Activated CD8-positive, alpha-beta T cell treated with anti-CD3 and anti-CD28 coated beads for 36 hours (primary cell): Measurements from ENCODE around the gene LYSMD4. TPM values are rescaled to one million over a fixed set of nuclear protein-coding genes. Genes with fewer than 3 reads are reported as not detected.

ENCODE experiments used
- ATAC-seq: fragments of 200-7000 bp; cut with Tn5 transposase; one replicate; pipeline ENCODE4 v1.10.0; 2021; ENCODE audit warnings: mild to moderate bottlenecking, moderate library complexity
- CTCF ChIA-PET: fragments of 350-600 bp; sonication (Branson Sonifier 250); formaldehyde crosslinking; loops from one replicate; lab custom pipeline; 2021; ENCODE audit warnings: antibody characterized with exemption; lab: Charles Lee
- POLR2A ChIA-PET: fragments of 350-600 bp; sonication (Branson Sonifier 250); formaldehyde crosslinking; loops from one replicate; lab custom pipeline; 2021; ENCODE audit warnings: antibody characterized with exemption; lab: Charles Lee
- DNase-seq: peaks from one replicate; pipeline ENCODE4 v3.0.0-alpha.2; 2020
- H3K27ac Mint-ChIP-seq: one replicate; pipeline ENCODE4 v1.8.0; 2021; ENCODE audit warnings: mild to moderate bottlenecking, mixed read lengths
- H3K27me3 Mint-ChIP-seq: one replicate; pipeline ENCODE4 v1.8.0; 2021; ENCODE audit warnings: mixed read lengths
- H3K36me3 Mint-ChIP-seq: one replicate; pipeline ENCODE4 v1.8.0; 2021; ENCODE audit warnings: low read depth, mixed read lengths
- H3K4me1 Mint-ChIP-seq: one replicate; pipeline ENCODE4 v1.8.0; 2021; ENCODE audit warnings: low read depth, mixed read lengths
- H3K4me3 Mint-ChIP-seq: one replicate; pipeline ENCODE4 v1.8.0; 2021; ENCODE audit warnings: mild to moderate bottlenecking, moderate library complexity, mixed read lengths
- H3K9me3 Mint-ChIP-seq: one replicate; pipeline ENCODE4 v1.8.0; 2021; ENCODE audit warnings: mixed read lengths
- intact Hi-C: fragments of 100-400 bp; cut with micrococcal nuclease; formaldehyde crosslinking; loops from one replicate; pipeline ENCODE4 v1.10.0; 2022
- total RNA-seq, 2 experiments: library from RNA; stranded (reverse); gene quantifications; one replicate each; pipeline ENCODE4 v1.2.3, GENCODE V29; 2021
- TF ChIP-seq, protein P1 (sequence below): fragments of 200-600 bp; IDR thresholded peaks from one replicate; pipeline ENCODE4 v1.8.0; 2022; ENCODE audit warnings: antibody characterized with exemption, mild to moderate bottlenecking

Gene LYSMD4
- total RNA-seq, 2 experiments from 2014 or later: 4.5 to 6.6 TPM

DNA sequence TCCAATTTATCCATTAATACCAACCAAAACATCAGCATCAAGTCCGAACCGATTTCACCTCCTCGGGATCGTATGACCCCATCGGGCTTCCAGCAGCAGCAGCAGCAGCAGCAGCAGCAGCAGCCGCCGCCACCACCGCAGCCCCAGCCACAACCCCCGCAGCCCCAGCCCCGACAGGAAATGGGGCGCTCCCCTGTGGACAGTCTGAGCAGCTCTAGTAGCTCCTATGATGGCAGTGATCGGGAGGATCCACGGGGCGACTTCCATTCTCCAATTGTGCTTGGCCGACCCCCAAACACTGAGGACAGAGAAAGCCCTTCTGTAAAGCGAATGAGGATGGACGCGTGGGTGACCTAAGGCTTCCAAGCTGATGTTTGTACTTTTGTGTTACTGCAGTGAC lies 20.8 kb downstream of the LYSMD4 start:
- TF ChIP-seq, protein P1, sequence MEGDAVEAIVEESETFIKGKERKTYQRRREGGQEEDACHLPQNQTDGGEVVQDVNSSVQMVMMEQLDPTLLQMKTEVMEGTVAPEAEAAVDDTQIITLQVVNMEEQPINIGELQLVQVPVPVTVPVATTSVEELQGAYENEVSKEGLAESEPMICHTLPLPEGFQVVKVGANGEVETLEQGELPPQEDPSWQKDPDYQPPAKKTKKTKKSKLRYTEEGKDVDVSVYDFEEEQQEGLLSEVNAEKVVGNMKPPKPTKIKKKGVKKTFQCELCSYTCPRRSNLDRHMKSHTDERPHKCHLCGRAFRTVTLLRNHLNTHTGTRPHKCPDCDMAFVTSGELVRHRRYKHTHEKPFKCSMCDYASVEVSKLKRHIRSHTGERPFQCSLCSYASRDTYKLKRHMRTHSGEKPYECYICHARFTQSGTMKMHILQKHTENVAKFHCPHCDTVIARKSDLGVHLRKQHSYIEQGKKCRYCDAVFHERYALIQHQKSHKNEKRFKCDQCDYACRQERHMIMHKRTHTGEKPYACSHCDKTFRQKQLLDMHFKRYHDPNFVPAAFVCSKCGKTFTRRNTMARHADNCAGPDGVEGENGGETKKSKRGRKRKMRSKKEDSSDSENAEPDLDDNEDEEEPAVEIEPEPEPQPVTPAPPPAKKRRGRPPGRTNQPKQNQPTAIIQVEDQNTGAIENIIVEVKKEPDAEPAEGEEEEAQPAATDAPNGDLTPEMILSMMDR: no peak
- ChIA-PET CTCF (interaction anchor here (3.0 kb wide), 1 partner anchor 43 kb away, joined by 10 read pairs; no protein-coding TSS in a partner anchor), POLR2A (no interaction called here)
- Mint-ChIP-seq H3K27me3 (no peaks in the 10 kb centered on the region), H3K36me3 (peaks cover 14% of the 10 kb centered on the region), H3K27ac (no peak overlapping the region), H3K4me3 (no peak overlapping the region), H3K4me1 (peaks cover 23% of the 10 kb centered on the region), H3K9me3 (no peaks in the 10 kb centered on the region)
- ATAC-seq: no peak
- intact Hi-C loops: no loop called here
- DNase-seq: no peak

DNA sequence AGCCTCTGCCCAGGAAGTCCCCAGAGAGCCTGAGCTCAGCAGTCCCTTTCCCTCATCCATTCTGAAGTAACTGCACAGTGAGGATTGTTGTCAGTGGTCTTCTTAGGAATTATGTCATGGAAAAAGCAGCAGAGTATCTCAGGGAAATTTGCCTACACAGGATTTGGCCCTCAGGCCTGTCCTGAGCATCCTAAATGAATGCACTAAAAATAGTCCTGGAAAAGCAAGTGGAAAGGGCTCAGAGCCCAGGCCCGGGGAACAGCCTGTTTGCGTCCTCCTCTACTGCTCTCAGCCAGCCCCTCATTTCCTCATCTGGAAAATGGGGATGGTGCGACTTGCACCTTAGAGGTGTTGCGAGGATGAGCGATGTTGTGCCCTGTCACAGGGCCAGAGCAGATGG lies 21.6 kb downstream of the LYSMD4 start:
- H3K4me1 Mint-ChIP-seq: peaks cover 30% of the 10 kb centered on the region
- H3K27ac Mint-ChIP-seq: no peak overlapping the region
- H3K4me3 Mint-ChIP-seq: no peak overlapping the region
- no peaks in the 10 kb centered on the region for H3K27me3 Mint-ChIP-seq
- peaks cover 14% of the 10 kb centered on the region for H3K36me3 Mint-ChIP-seq
- ATAC-seq (no peak), DNase-seq (no peak)
- CTCF ChIA-PET: no interaction called here
- intact Hi-C loops: no loop called here
- TF ChIP-seq, protein P1: no peak
- POLR2A ChIA-PET: no interaction called here
- no peaks in the 10 kb centered on the region for H3K9me3 Mint-ChIP-seq

DNA sequence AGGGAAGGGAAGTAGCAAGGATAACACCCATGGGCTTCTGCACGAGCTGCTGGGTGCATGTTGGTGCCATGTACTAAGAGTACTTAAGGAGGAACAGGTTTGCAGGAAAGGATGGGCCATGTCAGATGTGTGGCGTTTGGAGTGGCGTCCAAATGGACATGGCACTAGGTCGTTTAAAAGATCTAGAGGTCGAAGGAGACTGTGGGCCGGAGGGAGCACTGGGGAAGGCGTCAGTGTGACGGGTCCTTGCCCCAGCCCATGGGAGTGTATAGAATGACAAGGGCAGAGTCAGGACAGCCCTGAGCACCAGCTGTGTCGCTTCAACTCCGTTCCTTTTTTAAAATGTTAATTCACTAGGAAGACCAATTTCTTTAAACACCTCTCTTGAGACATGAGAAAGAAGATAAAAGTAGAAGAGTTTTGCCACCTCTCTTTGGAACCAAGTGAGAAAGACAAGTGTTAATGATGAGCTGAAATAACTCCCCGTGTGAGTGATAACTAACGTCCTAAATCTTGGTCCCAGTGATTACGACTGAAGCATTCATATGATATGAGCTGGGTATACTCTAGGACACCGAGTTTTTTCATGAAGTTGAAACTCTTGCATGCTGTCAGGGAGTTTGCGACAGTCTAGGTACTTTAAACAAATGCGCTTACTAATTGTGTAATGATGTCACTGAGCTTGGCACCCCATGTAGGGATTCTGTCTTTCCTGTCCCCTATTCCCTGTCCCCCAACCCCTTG lies 23.8 kb downstream of the LYSMD4 start:
- H3K4me3 Mint-ChIP-seq: no peak overlapping the region
- H3K27me3 Mint-ChIP-seq: no peaks in the 10 kb centered on the region
- H3K27ac Mint-ChIP-seq: no peak overlapping the region
- ChIA-PET POLR2A (interaction anchor here (0.9 to 1.4 kb wide), 4 partner anchors 10 to 24 kb away, joined by 3 to 4 read pairs (median 3); partner anchors contain the start of gene LYSMD4), CTCF (interaction anchor here (0.6 to 2.8 kb wide), 3 partner anchors 47 to 1256 kb away, joined by 3 to 9 read pairs (median 5); no protein-coding TSS in a partner anchor)
- ATAC-seq (no peak), DNase-seq (no peak)
- TF ChIP-seq, protein P1: no peak
- intact Hi-C loops: loop anchor here (5.0 to 10.0 kb wide), 2 partner anchors 142 to 265 kb away; partner anchors contain the start of gene MEF2A
- H3K4me1 Mint-ChIP-seq: peaks cover 38% of the 10 kb centered on the region
- peaks cover 14% of the 10 kb centered on the region for H3K36me3 Mint-ChIP-seq
- H3K9me3 Mint-ChIP-seq: no peaks in the 10 kb centered on the region

DNA sequence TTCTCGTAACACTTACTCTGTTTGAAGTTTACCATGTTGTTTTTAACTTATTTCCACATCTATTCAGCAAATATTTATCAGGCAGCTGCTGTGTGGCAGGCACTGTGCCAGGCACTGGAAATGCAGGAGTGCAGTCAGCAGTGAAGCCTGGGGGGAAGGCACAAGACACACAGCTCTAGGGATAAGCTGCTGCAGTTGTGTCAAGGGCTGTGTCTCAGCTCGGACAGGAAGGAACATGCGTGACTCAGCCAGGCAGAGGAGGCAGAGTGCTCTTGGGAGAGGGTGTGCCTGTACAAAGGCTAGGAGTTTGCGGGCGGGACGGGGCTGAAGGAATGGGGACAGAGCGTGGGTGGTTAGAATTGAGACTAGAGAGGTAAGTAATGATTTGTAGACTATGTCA lies 24.7 kb downstream of the LYSMD4 start:
- ATAC-seq: no peak
- no peaks in the 10 kb centered on the region for H3K9me3 Mint-ChIP-seq
- no peak for DNase-seq
- H3K27ac Mint-ChIP-seq: no peak overlapping the region
- H3K27me3 Mint-ChIP-seq: no peaks in the 10 kb centered on the region
- ChIA-PET CTCF (interaction anchor here (1.2 to 2.8 kb wide), 4 partner anchors 10 to 436 kb away, joined by 3 to 9 read pairs (median 4); no protein-coding TSS in a partner anchor), POLR2A (interaction anchor here (1.4 to 1.7 kb wide), 2 partner anchors 8 to 24 kb away, joined by 3 to 6 read pairs; no protein-coding TSS in a partner anchor)
- TF ChIP-seq, protein P1: no peak
- intact Hi-C loops: loop anchor here (5.0 to 10.0 kb wide), 2 partner anchors 141 to 264 kb away; partner anchors contain the start of gene MEF2A
- peaks cover 46% of the 10 kb centered on the region for H3K4me1 Mint-ChIP-seq
- H3K4me3 Mint-ChIP-seq: no peak overlapping the region
- peaks cover 14% of the 10 kb centered on the region for H3K36me3 Mint-ChIP-seq
